ENCODE results near the gene CDC14A.

The CDC14A gene

DNA sequence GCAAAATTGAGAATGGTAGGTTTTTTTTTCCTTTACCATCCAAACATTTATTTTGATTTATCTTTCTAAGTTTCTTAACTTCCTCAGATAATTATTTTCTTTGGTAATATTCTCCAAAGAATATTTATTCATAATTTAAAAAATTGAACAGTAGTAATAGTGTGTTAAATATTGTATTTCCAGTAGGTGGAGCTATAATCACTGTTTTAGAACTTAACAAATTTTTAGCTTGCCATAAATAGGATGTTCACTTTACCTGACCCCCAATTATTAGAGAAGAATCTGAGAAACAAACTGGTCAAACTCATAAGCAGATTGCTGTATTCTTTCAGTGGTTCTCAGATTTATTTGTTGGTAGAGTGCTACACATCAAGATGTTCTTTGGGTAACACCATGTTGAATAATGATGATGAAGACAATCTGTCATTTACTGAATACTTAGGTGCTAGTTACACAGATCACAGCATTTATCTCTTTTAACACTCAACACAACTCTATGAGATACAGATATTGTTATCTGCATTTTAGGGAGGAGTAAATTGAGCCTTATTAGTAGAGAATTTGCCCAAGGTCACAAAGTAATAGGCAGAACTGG, 103.3 kb downstream of the CDC14A start:
- no peak for DNase-seq

- DNase-seq: no peak
Observed at GRCh38 chr1:100456880-100457279, 104.6 kb downstream of the CDC14A start.

- DNase-seq: no peak
Observed at GRCh38 chr1:100457683-100458082, 105.4 kb downstream of the CDC14A start.

DNA sequence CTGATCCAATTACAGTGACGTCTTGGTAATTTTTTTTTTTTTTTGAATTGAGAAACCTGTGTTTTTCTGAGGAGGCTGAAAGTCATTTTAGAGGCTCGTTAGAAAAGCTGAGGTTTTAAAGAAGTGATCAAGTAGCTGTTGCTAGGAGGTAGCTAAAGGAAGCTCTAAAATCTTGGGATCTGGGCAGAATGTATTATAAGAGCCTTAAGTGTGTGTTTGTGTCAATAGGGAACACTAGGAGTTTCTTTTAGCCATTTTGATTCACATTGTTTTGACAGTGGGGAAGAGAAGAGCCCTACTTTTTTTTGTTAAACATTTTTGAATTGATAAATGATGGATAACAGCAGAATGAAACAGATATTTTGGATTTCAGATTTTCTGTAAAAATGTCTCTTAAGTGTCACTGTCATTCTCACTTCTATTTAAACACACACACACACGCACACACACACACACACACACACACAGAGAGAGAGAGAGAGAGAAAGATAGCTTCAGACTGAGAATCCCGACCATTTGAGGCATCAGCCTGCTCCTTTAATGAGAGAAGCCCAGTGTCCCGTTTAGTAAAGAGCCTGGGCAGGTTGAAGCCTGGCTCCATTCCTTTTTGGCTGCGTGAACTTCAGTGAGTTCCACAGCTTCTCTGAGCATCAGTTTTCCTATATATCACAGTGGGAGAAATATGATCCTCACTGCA, 106.5 kb downstream of the CDC14A start:
- no peak for DNase-seq

DNA sequence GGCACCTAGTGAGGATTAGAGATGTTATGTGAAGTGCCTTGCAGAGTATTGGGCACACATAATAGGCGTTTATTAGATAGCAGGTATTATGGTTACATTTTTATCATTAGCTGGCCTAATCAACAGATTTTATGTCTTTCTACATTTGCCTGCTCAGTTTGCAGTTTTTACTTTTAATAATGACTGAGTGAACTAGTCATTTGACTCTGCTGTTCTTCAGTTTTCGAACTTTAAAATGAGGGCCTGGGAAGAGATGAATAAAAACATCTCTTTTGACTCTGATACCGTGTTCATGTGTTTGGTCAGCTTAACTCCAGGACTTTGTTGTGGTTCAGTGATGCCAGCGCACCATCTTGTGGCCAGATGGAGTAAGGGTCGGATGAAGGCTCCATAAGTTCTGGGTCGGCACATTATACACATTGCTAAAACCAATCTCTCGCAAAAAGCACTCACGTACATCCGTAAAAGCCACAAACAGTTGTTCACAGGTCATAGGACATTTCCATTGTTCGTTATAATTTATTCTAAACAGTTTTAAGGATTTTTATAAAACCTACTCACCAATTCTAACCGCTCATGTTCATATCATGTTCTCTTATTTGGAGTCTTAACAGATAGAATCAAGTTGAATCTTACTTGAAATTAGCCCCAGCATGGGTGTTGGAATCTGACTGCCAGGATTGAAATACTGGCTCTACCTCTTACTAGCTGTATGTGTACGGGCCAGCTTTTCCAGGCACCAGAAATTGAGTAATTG, 107.2 kb downstream of the CDC14A start:
- DNase-seq: peak; percentile 76

DNA sequence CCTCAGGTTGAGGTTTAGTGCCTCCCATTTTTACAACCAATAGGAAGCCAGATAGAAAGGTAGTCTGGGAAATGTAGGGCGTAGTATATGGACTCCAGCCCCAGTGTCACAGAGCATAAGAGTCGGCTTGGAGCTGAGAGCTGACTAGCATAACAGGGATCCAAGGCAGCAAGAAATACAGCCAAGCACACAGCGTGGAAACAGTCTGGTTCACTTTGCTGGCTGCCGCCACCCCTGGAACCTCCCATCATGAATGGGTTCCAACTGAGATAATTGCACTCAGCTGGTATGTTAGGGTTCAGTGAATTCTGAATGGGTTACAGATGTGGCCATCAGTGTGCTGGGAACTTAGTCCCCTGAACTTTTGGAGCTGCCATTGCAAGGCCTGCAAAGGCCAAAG, 108.9 kb downstream of the CDC14A start:
- DNase-seq: no peak

GRCh38 chr1:100462326-100463025, 110.2 kb downstream of the CDC14A start:
- no peak for DNase-seq

- DNase-seq: peak; percentile 65
Observed at GRCh38 chr1:100463791-100464424, 111.6 kb downstream of the CDC14A start.

DNA sequence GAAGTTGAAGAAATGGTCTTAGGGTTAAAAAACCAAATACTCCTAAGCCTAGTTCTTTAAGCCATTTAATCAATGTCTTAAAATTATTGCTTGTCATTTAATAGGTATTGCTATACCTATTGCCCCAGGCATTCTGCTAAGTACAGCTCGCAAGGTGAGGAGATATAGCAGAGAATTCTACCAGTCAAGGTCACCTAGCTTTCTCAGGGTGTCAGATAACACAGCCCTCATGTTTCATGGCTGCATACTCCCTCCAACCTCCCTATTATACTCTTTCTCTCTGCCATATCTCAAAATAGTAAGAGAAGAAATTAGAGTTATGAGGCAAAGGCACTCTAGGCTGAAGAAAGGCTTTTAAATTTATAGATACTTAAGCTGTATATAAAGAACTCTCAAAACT, 117.3 kb downstream of the CDC14A start:
- DNase-seq: no peak

DNA sequence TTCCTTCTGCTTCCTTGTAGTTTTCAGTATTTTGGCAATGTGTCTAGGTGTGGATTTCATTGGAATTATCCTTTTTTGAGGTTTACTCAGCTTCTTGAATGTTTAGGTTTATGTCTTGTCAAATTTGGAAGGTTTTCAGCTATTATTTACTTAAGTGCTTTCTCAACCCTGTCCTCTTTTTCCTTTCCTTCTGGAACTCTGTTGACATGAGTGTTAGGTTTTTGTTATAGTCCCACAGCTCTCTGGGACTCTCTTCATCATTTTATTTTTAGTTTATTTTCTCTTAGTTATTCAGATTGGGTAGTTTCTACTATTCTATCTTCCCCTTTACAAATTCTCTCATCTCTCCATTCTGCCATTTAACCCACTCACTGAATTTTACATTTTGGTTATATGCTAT, 122.5 kb downstream of the CDC14A start:
- no peak for DNase-seq

DNA sequence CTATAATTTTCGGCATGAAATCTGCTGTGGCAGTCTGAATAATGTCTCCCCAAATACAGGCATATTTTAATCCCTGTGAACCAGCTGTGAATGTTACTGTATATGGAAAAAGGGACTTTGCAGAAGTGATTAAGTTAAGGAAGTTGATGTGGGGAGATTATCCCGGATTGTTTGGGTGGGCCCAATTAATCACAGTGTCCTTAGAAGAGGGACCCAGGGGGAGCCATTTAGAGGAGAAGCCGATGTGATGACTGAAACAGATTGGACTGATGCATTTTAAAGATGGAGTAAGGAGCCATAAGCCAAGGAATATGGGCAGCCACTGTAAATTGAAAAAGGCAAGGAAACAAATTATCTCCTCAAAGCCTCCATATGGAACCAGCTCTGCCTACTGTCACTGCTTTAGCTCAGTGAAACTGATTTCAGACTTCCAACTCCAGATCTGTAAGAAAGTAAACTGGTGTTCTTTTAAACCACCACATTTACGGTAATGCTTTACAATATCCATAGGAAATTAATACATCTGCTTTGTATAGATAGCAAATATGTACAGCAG, 124.5 kb downstream of the CDC14A start:
- DNase-seq: no peak

DNA sequence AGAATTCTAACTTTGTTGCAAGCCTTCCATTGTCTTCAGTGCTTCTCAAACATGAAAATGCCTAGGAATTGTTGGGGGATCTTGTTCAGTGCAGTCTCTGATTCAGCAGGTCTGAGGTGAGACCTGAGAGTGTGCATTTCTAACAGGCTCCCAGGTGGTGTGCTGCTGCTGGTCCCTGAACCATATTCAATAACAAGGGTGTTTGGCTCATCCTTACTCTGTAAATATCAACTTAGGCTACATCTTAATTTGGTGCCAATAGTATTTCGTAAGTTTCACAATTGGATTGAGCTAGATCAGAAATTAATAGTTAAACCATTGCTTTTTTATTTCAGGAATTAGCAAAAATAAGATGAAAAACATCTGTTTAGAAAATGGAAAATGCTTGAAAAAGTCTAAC, 126.5 kb downstream of the CDC14A start:
- no peak for DNase-seq

GRCh38 chr1:100479620-100480338, 127.5 kb downstream of the CDC14A start:
- DNase-seq: no peak

- no peak for DNase-seq
Observed at GRCh38 chr1:100481303-100481702, 129.0 kb downstream of the CDC14A start.

- no peak for DNase-seq
Observed at GRCh38 chr1:100482167-100482566, 129.9 kb downstream of the CDC14A start.

- DNase-seq: no peak
Observed at GRCh38 chr1:100482748-100483147, 130.4 kb downstream of the CDC14A start.

- no peak for DNase-seq
Observed at GRCh38 chr1:100483230-100483629, 130.9 kb downstream of the CDC14A start.

GRCh38 chr1:100485855-100486258, 133.6 kb downstream of the CDC14A start:
- no peak for DNase-seq

GRCh38 chr1:100494393-100495084, 142.2 kb downstream of the CDC14A start:
- no peak for DNase-seq

DNA sequence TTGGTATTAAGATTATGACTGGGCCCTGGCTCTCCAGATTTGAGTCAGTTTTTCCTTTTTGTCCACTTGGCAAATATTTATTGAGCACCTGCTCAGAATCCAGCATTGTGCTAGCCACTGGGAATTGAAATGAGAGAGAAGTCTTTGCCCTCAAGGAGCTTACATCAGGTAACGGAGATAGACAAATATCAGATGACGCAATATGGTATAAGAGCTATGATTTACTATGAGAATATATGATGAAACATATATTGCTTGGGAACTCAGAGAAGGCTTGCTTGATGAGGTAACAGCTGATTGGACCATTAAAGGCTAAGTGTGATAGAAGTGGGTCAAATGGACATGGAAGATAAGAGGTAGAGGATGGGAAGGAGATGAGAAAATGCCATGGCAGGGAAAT, 144.6 kb downstream of the CDC14A start:
- no peak for DNase-seq

DNA sequence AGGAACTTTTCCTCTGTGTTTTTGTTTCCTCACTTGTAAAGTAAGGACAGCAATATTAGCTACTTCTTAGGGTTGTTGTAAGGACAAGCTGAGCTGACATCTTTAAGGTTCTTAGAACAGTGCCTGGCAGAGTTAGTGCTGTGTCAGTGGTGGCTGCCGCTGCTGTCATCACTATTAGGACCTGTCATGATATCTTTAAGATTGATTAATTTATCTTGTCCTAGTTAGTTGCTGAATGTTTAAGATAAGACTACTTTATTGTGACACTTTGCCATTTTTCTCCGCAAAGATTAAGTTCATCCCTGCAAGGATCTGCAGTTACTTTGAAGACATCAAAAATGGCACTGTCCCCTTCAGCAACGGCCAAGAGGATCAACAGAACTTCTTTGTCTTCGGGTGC, 145.5 kb downstream of the CDC14A start:
- no peak for DNase-seq

Data from KG1 (cell line).